PFSK-1 (cell line): Measurements from ENCODE around the gene ATL1.

Source experiments
- FOXP2 ChIP-seq: optimal IDR thresholded peaks from 2 replicates; pipeline ENCODE3; 2011; ENCODE audit warnings: borderline replicate concordance, control low read depth, inconsistent platforms; ENCODE audit not compliant: insufficient read depth; ENCODE audit errors: extremely low read length, extremely low read depth
- POLR2AphosphoS5 ChIP-seq: IDR thresholded peaks from 2 replicates; pipeline ENCODE4 v1.6.1; 2012; ENCODE audit warnings: low read depth, mild to moderate bottlenecking, control low read depth, low read length, moderate library complexity
- REST ChIP-seq, 2 experiments: IDR thresholded peaks; 2 replicates each; pipeline versions ENCODE4 v1.6.1 to v1.8.0; 2011 to 2012; ENCODE audit warnings: low read depth in 2 of 2, low read length in 2 of 2, control low read depth in 1 of 2, inconsistent platforms in 1 of 2, mild to moderate bottlenecking in 1 of 2, moderate library complexity in 1 of 2; ENCODE audit not compliant: insufficient read depth in 1 of 2
- SIN3A ChIP-seq: IDR thresholded peaks from 2 replicates; pipeline ENCODE4 v1.6.1; 2012; ENCODE audit warnings: mild to moderate bottlenecking, low read length, moderate library complexity, borderline replicate concordance; ENCODE audit not compliant: insufficient read depth
- TAF1 ChIP-seq: IDR thresholded peaks from 2 replicates; pipeline ENCODE4 v1.6.1; 2012; ENCODE audit warnings: low read length, control low read depth, borderline replicate concordance; ENCODE audit not compliant: insufficient read depth

Gene ATL1

GRCh38 chr14:50539051-50539450 lies 20.9 kb upstream of the ATL1 start:
- TF ChIP-seq TAF1 (no peak), FOXP2 (no peak), SIN3A (no peak), REST (IDR thresholded peaks at IDR 0.05; ENCODE audit: insufficient read depth in 1 of 2, low read depth in 2 of 2, low read length in 2 of 2) (no peak), POLR2AphosphoS5 (no peak)

DNA sequence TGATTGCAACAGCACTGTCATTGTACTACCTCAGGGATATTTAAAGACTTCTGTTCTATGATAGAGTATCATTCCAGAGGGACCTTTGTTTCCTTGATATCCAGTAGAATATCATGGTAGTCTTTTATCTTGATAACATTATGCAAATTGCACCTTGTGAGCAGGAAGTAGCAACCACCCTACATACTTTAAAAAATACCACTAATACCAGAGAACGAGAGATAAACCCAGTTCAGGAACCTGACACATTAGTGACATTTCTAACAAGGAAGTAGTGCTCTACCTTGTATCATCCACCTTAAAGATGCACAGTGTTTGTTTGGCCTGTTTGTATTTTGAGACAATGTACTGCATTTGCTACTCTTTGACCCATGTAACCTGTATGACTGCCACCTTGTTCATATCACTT lies 18.8 kb upstream of the ATL1 start:
- no peak for TF ChIP-seq TAF1
- no peak for TF ChIP-seq SIN3A
- TF ChIP-seq REST (IDR thresholded peaks at IDR 0.05; ENCODE audit: insufficient read depth in 1 of 2, low read depth in 2 of 2, low read length in 2 of 2): no peak
- no peak for TF ChIP-seq POLR2AphosphoS5
- TF ChIP-seq FOXP2: no peak

DNA sequence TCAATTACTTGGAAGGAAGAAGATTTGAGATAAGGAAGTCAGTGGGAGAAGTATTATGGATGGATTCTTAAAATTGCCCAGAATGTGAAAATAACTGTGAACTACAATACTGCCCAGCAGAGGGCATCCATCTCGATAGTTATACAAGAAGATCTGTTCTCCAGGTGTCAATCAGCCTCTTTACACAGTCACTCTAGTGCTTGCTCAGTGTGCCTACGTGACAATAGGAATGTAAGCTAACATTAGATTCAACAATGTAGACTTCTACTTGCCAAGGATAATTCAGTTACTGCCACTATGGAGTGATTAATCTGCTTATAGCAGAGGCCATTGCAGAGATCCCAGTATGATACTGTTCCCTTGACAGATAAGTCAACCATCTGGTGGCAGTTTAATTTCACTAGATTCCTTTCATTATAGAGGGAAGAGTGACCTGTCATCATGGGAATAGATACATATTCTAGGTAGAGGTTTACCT lies 17.0 kb upstream of the ATL1 start:
- TF ChIP-seq SIN3A (no peak), POLR2AphosphoS5 (no peak), FOXP2 (no peak), REST (IDR thresholded peaks at IDR 0.05; ENCODE audit: insufficient read depth in 1 of 2, low read depth in 2 of 2, low read length in 2 of 2) (no peak), TAF1 (no peak)

DNA sequence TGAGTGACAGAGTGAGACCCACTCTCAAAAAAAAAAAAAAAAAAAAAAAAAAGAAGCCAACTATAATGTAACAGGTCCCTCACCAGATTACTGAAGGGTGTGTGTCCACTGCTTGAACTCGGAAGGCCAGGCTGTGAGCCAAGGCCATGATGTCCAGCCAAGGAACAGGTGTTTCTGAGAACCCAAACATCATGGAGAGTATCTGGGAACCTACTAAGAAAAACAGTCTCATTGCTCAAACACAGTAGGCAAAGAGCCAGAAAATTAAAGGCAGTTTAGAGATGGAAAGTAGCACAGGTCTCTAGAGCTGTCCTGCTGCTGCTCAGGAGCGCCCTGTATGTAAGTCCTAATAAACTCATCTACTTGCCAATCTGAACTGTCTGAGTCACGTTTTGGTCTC lies 15.0 kb upstream of the ATL1 start:
- TF ChIP-seq SIN3A (no peak), TAF1 (no peak), REST (IDR thresholded peaks at IDR 0.05; ENCODE audit: insufficient read depth in 1 of 2, low read depth in 2 of 2, low read length in 2 of 2) (no peak), FOXP2 (no peak), POLR2AphosphoS5 (no peak)

GRCh38 chr14:50545618-50546017 lies 14.3 kb upstream of the ATL1 start:
- TF ChIP-seq TAF1 (no peak), POLR2AphosphoS5 (no peak), REST (IDR thresholded peaks at IDR 0.05; ENCODE audit: insufficient read depth in 1 of 2, low read depth in 2 of 2, low read length in 2 of 2) (no peak), SIN3A (no peak), FOXP2 (no peak)
